Measurements from ENCODE around the gene RAB3B. TPM values are rescaled to one million over a fixed set of nuclear protein-coding genes. Genes with fewer than 3 reads are reported as not detected.

RAB3B gene
- total and polyA plus RNA-seq, 8 donors, result 0.69 to 5.7 (median 1.6) TPM

- Histone ChIP-seq H3K36me3 (no peaks in the 10 kb centered on the region), H3K4me3 (no peak overlapping the region), H3K27me3 (no peaks in the 10 kb centered on the region), H3K4me1 (no peaks in the 10 kb centered on the region), H3K27ac (no peak overlapping the region), H3K9me3 (no peaks in the 10 kb centered on the region)
- no peak for TF ChIP-seq CTCF (IDR thresholded peaks at IDR 0.05)
- DNase-seq (no peak), ATAC-seq (no peak), FAIRE-seq (no peak)
- intact Hi-C loops (cut with DNase I), result no loop called here
- 91 to 98% methylated on average over 4 of the region's 4 CpGs for WGBS, 2 donors
Measured at GRCh38 chr1:51937112-51937511, 53.4 kb downstream of the RAB3B start.

- ATAC-seq, result no peak
- no peaks in the 10 kb centered on the region for H3K36me3 ChIP-seq
- H3K27ac ChIP-seq, result no peak overlapping the region
- DNase-seq, result no peak
- intact Hi-C loops (cut with DNase I), result no loop called here
- no peaks in the 10 kb centered on the region for H3K9me3 ChIP-seq
- FAIRE-seq, result no peak
- no peak for TF ChIP-seq CTCF (IDR thresholded peaks at IDR 0.05)
- H3K4me1 ChIP-seq, result no peaks in the 10 kb centered on the region
- H3K4me3 ChIP-seq, result no peak overlapping the region
- no peaks in the 10 kb centered on the region for H3K27me3 ChIP-seq
- 76 to 84% methylated on average over 4 of the region's 4 CpGs for WGBS, 2 donors
Measured at GRCh38 chr1:51936531-51936930, 54.0 kb downstream of the RAB3B start.

GRCh38 chr1:51933344-51933743 lies 57.2 kb downstream of the RAB3B start:
- DNase-seq (no peak), FAIRE-seq (no peak), ATAC-seq (no peak)
- no peak for TF ChIP-seq CTCF (IDR thresholded peaks at IDR 0.05)
- 81 to 83% methylated on average over 1 of the region's 1 CpG for WGBS, 2 donors
- Histone ChIP-seq H3K27ac (no peak overlapping the region), H3K36me3 (no peaks in the 10 kb centered on the region), H3K4me3 (no peak overlapping the region), H3K27me3 (no peaks in the 10 kb centered on the region), H3K9me3 (no peaks in the 10 kb centered on the region), H3K4me1 (no peaks in the 10 kb centered on the region)
- intact Hi-C loops (cut with DNase I), result no loop called here

- H3K4me3 ChIP-seq, result no peak overlapping the region
- no peak overlapping the region for H3K27ac ChIP-seq
- H3K9me3 ChIP-seq, result no peaks in the 10 kb centered on the region
- FAIRE-seq (no peak), ATAC-seq (no peak), DNase-seq (no peak)
- no peak for TF ChIP-seq CTCF (IDR thresholded peaks at IDR 0.05)
- no peaks in the 10 kb centered on the region for H3K36me3 ChIP-seq
- intact Hi-C loops (cut with DNase I), result no loop called here
- no peaks in the 10 kb centered on the region for H3K27me3 ChIP-seq
- H3K4me1 ChIP-seq, result no peaks in the 10 kb centered on the region
Measured at GRCh38 chr1:51930329-51930728, 60.2 kb downstream of the RAB3B start.

- Histone ChIP-seq H3K4me1 (no peaks in the 10 kb centered on the region), H3K27me3 (no peaks in the 10 kb centered on the region), H3K27ac (no peak overlapping the region), H3K4me3 (no peak overlapping the region), H3K36me3 (no peaks in the 10 kb centered on the region), H3K9me3 (no peaks in the 10 kb centered on the region)
- intact Hi-C loops (cut with DNase I), result no loop called here
- no peak for ATAC-seq
- DNase-seq, result no peak
- no peak for TF ChIP-seq CTCF (IDR thresholded peaks at IDR 0.05)
- no peak for FAIRE-seq
- 78 to 85% methylated on average over 1 of the region's 1 CpG for WGBS, 2 donors
Measured at GRCh38 chr1:51928896-51929295, 61.6 kb downstream of the RAB3B start.
